DND-41 (cell line): ENCODE results near the gene VPS4B.

Source experiments
- CTCF ChIP-seq: IDR thresholded peaks from 2 replicates; pipeline ENCODE4 v1.5.1; 2012; ENCODE audit warnings: borderline replicate concordance, low read length, moderate library complexity, mild to moderate bottlenecking; ENCODE audit not compliant: poor library complexity, severe bottlenecking; ENCODE audit errors: extremely low read depth
- EZH2 ChIP-seq: IDR thresholded peaks from 3 replicates; pipeline ENCODE4 v1.6.1; 2012; ENCODE audit warnings: borderline replicate concordance, low read depth, mild to moderate bottlenecking, moderate library complexity, low read length, inconsistent platforms; ENCODE audit not compliant: severe bottlenecking

- TF ChIP-seq CTCF (no peak), EZH2 (no peak)
Observed at GRCh38 chr18:63344263-63344662, 78.0 kb downstream of the VPS4B start.
